GM23248 (cell line): ENCODE measurements around the gene WFDC12.

Experiments used
- EZH2 ChIP-seq: fragments of 200-600 bp; sonication (generic); IDR thresholded peaks from 2 replicates; pipeline ENCODE4 v1.6.1; 2018; ENCODE audit warnings: antibody characterized with exemption, mild to moderate bottlenecking; ENCODE audit not compliant: insufficient read depth, poor library complexity, severe bottlenecking
- EZH2phosphoT487 ChIP-seq: fragments of 200-600 bp; sonication (generic); IDR thresholded peaks from 2 replicates; pipeline ENCODE4 v1.6.1; 2018; ENCODE audit warnings: antibody characterized with exemption, moderate library complexity, mild to moderate bottlenecking, low read depth; ENCODE audit not compliant: insufficient read depth

DNA sequence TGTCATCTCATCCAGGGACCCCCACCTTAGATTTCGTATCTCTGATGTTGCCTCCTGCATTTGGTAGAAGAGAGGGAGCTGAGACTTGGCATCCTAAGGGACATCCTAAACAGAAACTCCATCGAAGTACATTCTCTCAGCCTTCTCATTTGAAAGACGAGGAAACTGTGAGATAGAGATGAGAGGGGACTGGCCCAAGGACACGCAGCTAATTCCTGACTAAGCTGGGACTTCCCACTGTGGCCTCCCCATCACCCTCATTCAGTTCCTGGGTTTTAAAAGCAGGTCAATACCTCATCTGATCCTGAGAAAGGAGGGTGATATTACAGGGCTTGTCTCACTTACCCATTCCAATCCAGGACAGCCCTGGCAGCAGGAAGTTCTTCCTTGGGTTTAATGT, 8.4 kb downstream of the WFDC12 start:
- TF ChIP-seq EZH2 (no peak), EZH2phosphoT487 (no peak)
